Smooth muscle cell (in vitro differentiated cells): ENCODE data around the gene FKBP2. TPM values are rescaled to one million over a fixed set of nuclear protein-coding genes. Genes with fewer than 3 reads are reported as not detected.

Source experiments
- DNase-seq: peaks from one replicate; lab custom pipeline; 2025; ENCODE audit not compliant: unreplicated experiment; lab: John Stamatoyannopoulos, UW
- H2AFZ ChIP-seq: fragments of 200-600 bp; sonication (generic); 2 replicates; pipeline ENCODE4 v1.6.0; 2016; ENCODE audit warnings: antibody characterized with exemption, low read depth, mild to moderate bottlenecking
- H3F3A ChIP-seq: fragments of 200-600 bp; sonication (generic); 2 replicates; pipeline ENCODE4 v1.6.0; 2017; ENCODE audit warnings: antibody characterized with exemption, low read depth
- H3K27ac ChIP-seq: fragments of 200-600 bp; sonication (generic); 2 replicates; pipeline ENCODE4 v1.5.1; 2016; ENCODE audit warnings: low read depth, mild to moderate bottlenecking
- H3K27me3 ChIP-seq: fragments of 200-600 bp; sonication (generic); 2 replicates; pipeline ENCODE4 v1.6.1; 2016; ENCODE audit warnings: low read depth, mild to moderate bottlenecking
- H3K36me3 ChIP-seq: fragments of 200-600 bp; sonication (generic); 2 replicates; pipeline ENCODE4 v1.5.1; 2016; ENCODE audit warnings: low read depth
- H3K4me1 ChIP-seq: fragments of 200-600 bp; sonication (generic); 2 replicates; pipeline ENCODE4 v1.5.1; 2016; ENCODE audit warnings: low read depth
- H3K4me2 ChIP-seq: fragments of 200-600 bp; sonication (generic); 2 replicates; pipeline ENCODE4 v1.6.0; 2016; ENCODE audit warnings: mild to moderate bottlenecking
- H3K4me3 ChIP-seq: fragments of 200-600 bp; sonication (generic); 2 replicates; pipeline ENCODE4 v1.5.1; 2016; ENCODE audit warnings: mild to moderate bottlenecking
- H3K79me2 ChIP-seq: fragments of 200-600 bp; sonication (generic); 2 replicates; pipeline ENCODE4 v1.6.0; 2016; ENCODE audit warnings: low read depth, mild to moderate bottlenecking
- H3K9ac ChIP-seq: fragments of 200-600 bp; sonication (generic); 2 replicates; pipeline ENCODE4 v1.6.0; 2016; ENCODE audit warnings: low read depth
- H3K9me3 ChIP-seq: fragments of 200-600 bp; sonication (generic); replicated peaks from 2 replicates; pipeline ENCODE4 v1.5.1; 2016; ENCODE audit warnings: low read depth
- H4K20me1 ChIP-seq: fragments of 200-600 bp; sonication (generic); 2 replicates; pipeline ENCODE4 v1.6.0; 2016; ENCODE audit warnings: low read depth
- CTCF ChIP-seq: fragments of 200-600 bp; sonication (generic); IDR thresholded peaks from 2 replicates; pipeline ENCODE4 v1.5.1; 2017; ENCODE audit warnings: borderline replicate concordance, mild to moderate bottlenecking, antibody characterized with exemption; ENCODE audit not compliant: insufficient read depth, poor library complexity, severe bottlenecking
- WGBS: methylation state at CpG from one replicate; pipeline ENCODE4 v1.1.7; 2016; ENCODE audit warnings: low lambda C conversion rate; 5-methylcytosine and 5-hydroxymethylcytosine counted together
- polyA plus RNA-seq: library from polyadenylated mRNA; unstranded; fragments of >200 nt; fragmentation: Nextera tagmentation; extraction: Ambion mirVana; gene quantifications from 2 replicates; pipeline ENCODE4 v1.2.1, GENCODE V29; 2016
- total RNA-seq: library from RNA; depleted of rRNA; stranded (reverse); fragments of >200 nt; gene quantifications from 2 replicates; pipeline ENCODE4 v1.2.3, GENCODE V29; 2014

Gene FKBP2
- total and polyA plus RNA-seq, 2 experiments from 2014 or later, result 51.3 to 231 TPM

DNA sequence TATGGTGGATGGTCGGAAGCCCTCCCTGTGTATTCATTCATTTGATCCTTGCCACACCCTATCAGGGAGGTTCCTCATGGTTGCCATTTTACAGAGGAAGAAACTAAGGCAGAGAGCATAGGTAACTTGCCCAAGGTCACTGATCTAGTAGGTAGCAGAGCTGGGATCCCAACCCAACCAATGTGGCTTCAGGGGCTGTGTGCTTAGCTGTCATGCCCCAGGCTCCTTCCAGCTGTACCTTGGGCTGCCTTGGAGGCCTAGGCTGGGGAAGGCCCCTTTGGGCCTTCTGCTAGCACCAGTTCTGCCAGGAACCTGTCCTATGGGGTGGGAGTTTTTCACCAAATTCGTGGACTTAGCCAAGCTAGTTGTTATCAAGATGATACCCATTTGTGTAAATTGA is 34.9 kb downstream of the FKBP2 start:
- Histone ChIP-seq H3K27ac (no peak overlapping the region), H3F3A (peaks cover 4% of the 10 kb centered on the region), H3K9me3 (no peaks in the 10 kb centered on the region), H4K20me1 (no peaks in the 10 kb centered on the region), H3K9ac (no peak overlapping the region), H3K27me3 (no peaks in the 10 kb centered on the region), H3K4me1 (no peaks in the 10 kb centered on the region), H2AFZ (no peak overlapping the region), H3K4me2 (no peak overlapping the region), H3K36me3 (no peaks in the 10 kb centered on the region), H3K4me3 (no peak overlapping the region), H3K79me2 (no peaks in the 10 kb centered on the region)
- WGBS, result 95% methylated on average over 2 of the region's 2 CpGs
- no peak for TF ChIP-seq CTCF
- DNase-seq, result no peak

GRCh38 chr11:64276653-64277431 is 35.9 kb downstream of the FKBP2 start:
- H3K27me3 ChIP-seq, result no peaks in the 10 kb centered on the region
- no peak for TF ChIP-seq CTCF
- H3K9ac ChIP-seq, result no peak overlapping the region
- no peak overlapping the region for H3K4me2 ChIP-seq
- H3K4me3 ChIP-seq, result no peak overlapping the region
- no peaks in the 10 kb centered on the region for H4K20me1 ChIP-seq
- no peaks in the 10 kb centered on the region for H3K9me3 ChIP-seq
- WGBS, result 89% methylated on average over 17 of the region's 17 CpGs
- no peaks in the 10 kb centered on the region for H3K79me2 ChIP-seq
- H3K36me3 ChIP-seq, result no peaks in the 10 kb centered on the region
- DNase-seq, result no peak
- H3F3A ChIP-seq, result no peaks in the 10 kb centered on the region
- no peaks in the 10 kb centered on the region for H3K4me1 ChIP-seq
- H3K27ac ChIP-seq, result no peak overlapping the region
- H2AFZ ChIP-seq, result no peak overlapping the region

DNA sequence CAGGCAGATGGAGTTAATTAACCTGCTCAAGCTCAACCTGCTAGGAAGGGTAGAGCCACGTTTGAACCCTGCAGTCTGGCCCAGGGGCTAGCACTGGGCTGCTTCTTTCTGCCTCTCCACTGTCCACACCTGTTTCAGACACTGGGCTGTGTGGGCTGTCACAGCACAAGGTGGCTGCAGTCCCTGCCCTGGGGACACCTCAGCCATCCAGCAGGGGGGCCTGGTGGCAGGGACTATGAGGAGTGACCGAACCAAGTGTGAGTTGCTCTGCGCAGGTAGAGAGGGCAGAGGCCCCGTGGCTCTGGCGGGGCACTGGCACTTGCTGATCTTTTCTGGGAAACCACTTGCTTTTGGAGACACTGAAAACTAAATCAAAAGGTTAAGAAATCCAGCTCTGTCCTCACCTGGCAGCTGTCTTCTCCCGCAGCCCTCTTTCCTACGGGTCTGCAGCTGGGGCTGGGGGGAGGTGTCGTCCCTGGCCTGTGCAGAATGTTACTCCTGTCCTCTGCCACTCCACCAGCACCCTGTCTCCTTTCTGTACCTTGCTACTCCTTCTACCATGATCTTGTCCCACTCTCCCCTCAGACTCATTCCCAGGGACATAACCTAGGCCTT is 37.8 kb downstream of the FKBP2 start:
- H3K9ac ChIP-seq, result no peak overlapping the region

More for the DNA sequence above, 37.8 kb downstream of the FKBP2 start:
- H3K4me2 ChIP-seq, result no peak overlapping the region
- H3K9me3 ChIP-seq, result no peaks in the 10 kb centered on the region
- no peaks in the 10 kb centered on the region for H3K36me3 ChIP-seq
- H4K20me1 ChIP-seq, result no peaks in the 10 kb centered on the region
- H3K4me3 ChIP-seq, result no peak overlapping the region
- peaks cover 2% of the 10 kb centered on the region for H3K4me1 ChIP-seq
- H3F3A ChIP-seq, result no peaks in the 10 kb centered on the region
- TF ChIP-seq CTCF, result no peak
- WGBS, result 98% methylated on average over 8 of the region's 8 CpGs
- peaks cover 10% of the 10 kb centered on the region for H3K79me2 ChIP-seq
- H3K27me3 ChIP-seq, result no peaks in the 10 kb centered on the region
- no peak overlapping the region for H3K27ac ChIP-seq
- no peak overlapping the region for H2AFZ ChIP-seq
- DNase-seq, result no peak
